Colon (tissue), 2 donors: ENCODE measurements around the gene ENDOD1.
"Not testable (repeated sequence)": the region's sequence is repeated elsewhere in the genome, so short reads cannot be mapped to it uniquely, and the experiment has no call there.

Experiments used
- FAIRE-seq: peaks from 2 replicates; lab custom pipeline; 2012; peaks lifted over from hg19 to GRCh38; lab: Jason Lieb, UNC
- donor health status: control.
- donor health status: control.

Gene ENDOD1, protein sequence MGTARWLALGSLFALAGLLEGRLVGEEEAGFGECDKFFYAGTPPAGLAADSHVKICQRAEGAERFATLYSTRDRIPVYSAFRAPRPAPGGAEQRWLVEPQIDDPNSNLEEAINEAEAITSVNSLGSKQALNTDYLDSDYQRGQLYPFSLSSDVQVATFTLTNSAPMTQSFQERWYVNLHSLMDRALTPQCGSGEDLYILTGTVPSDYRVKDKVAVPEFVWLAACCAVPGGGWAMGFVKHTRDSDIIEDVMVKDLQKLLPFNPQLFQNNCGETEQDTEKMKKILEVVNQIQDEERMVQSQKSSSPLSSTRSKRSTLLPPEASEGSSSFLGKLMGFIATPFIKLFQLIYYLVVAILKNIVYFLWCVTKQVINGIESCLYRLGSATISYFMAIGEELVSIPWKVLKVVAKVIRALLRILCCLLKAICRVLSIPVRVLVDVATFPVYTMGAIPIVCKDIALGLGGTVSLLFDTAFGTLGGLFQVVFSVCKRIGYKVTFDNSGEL

DNA sequence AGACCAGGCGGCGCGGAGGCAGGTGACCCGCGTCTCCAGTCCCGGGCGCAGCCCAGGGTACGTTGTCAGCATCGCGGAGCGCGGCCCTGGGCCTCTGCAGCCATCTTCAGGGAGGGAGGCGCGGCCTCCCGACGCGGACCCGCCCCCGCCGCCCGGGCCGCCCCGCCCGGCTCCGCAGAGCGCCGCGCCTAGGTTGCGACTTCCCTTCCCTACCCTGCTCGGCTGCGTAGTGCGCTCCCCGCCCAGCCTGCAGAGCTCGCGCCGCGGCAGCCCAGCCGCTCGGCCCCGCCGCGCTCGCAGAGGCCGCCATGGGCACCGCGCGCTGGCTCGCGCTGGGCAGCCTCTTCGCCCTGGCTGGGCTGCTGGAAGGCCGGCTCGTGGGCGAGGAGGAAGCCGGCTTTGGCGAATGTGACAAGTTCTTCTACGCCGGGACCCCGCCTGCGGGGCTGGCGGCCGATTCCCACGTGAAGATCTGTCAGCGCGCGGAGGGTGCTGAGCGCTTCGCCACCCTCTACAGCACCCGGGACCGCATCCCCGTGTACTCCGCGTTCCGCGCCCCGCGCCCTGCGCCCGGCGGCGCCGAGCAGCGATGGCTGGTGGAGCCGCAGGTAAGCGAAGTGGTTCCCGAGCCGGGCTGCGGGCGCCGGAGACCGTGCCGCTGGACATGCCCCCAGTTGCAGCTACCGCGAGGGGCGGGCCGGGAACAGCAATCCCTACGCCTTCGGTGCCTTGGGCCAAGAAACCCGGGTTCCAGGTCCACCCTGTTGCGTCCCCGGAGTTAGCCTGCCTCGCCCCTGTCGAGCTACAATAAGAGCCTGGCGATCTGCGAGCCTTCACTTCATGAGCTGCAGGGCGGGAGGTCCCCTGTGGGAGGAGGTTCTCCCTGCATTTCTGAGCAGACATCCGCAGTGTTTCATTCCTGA, at the start of gene ENDOD1:
TSS of gene ENDOD1 (plus strand) at position 227 of the 923 bp plus-strand sequence. CDS start at position 309, 82 bp downstream.
- FAIRE-seq, result no peak

DNA sequence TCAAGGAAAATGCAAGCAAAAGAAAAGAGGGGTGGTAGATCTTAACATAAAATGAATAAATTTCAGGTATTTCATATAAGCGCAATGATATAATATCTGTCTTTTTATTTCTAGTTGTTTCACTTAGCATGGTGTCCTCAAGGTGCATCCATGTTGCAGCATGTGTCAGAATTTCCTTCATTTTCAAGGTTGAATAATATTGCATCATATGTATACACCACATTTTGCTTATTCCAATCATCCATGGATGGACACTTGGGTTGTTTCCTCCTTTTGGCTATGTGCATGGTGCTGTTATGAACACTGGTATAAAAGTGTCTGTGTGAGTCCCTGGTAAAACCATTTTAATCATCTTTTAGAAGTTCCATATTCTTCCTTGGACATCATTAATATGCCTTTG, 47.4 kb upstream of the ENDOD1 start:
- FAIRE-seq, result no peak

DNA sequence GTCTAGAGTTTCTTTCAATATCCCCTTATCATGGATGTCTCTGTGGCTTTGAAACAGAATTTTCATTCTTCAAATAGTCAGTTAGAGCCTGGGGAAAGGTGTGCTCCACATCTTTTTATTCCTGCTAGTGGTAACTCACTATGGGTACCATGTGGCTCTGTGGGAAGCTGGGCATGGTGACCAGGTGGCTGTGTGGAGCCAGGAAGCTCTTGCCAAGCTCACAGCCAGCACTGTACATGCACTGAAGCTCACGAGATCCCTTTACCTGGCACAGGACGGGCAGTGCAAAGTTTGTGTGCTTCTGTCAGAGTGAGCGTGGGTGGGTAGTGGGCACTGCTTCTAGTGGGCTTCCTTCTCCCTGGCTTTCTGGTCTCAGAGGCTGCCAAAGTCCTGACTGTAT, 46.7 kb upstream of the ENDOD1 start:
- no peak for FAIRE-seq

DNA sequence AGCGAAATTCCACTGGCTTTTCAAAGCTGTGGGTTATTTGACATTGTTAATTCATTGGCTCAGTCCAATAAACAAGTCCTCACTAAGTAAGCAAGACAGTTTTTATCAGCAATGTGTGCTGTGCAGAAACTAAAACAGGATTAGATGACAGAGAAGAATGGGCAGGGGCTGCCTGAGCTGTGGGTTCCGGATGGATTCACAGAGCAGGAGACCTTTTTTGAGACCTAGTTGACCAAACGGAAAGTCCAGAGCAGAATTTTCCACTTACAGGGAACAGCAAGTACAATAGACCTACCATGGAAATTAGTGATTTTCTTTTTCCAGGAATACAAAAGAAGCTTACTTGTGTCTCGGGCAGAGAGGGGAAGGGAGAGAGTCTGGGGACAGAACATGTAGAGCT, 45.6 kb upstream of the ENDOD1 start:
- no peak for FAIRE-seq

DNA sequence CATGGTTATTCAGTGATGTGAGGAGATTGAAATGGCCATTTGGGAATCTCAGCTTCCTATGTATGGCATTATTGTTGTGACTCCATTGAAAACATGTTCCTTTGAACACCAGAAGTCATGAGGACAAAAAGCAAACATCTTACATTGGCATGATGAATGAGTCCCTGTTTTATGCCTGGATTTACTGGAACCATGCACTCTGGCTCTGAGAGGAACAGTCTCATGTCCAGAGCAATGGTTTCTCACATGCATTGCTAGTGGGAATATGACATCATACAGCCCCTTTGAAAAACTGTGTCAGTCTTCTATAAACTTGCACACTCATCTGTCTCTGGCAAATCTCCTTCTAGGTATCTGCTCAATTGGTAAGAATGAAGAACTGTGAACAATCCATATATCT, 43.8 kb upstream of the ENDOD1 start:
- no peak for FAIRE-seq

DNA sequence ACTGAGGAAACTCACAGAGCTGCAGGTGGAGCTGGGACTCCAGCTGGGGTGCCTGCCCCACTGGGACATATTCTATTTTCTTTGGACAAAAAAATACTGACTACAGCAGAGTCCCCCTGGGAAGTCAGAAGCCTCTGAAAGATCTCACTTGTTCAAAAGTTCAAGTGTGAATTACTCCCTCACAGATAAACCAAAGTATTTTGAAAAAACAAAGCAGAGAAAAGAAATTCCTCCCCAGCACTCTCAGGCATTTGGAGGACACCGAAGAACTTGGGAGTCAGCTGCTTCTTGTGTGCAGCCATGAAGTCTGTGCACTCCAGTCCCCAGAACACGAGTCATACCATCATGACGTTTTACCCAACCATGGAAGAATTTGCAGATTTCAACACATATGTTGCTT, 40.5 kb upstream of the ENDOD1 start, which contains the start of gene KDM4F:
TSS of gene KDM4F (plus strand) at position 301 of the 400 bp plus-strand sequence.
- FAIRE-seq, result not testable (repeated sequence)

DNA sequence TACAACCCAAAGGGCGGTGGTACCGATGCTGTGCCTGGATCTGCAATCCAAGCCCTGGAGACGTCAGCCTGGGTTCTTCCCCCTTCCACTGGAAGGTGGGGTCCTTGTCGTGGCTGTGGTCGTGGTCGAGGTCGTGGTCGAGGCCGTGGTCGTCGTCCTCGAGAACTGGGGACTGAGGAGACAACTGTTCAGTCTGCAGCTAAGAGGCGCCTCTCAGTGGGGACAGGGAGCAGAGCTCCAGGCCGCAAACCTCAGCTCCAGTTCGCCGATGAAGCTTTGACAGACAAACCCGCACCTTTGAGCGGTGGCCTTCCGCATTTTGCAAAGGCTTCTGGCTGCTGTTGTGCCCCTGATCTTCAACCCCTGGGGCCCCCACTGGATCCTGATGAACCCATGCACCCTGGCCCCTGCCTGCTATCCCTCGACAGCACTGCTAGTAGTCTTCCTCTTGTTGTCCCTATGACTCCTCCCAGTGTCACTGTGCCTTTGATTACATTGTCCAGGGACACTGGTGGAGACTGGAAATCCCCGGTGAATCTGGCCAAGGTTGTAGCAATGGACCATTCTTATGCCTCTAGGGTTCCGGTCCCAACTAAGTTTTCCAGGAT, 38.9 kb upstream of the ENDOD1 start:
- FAIRE-seq, result no peak

DNA sequence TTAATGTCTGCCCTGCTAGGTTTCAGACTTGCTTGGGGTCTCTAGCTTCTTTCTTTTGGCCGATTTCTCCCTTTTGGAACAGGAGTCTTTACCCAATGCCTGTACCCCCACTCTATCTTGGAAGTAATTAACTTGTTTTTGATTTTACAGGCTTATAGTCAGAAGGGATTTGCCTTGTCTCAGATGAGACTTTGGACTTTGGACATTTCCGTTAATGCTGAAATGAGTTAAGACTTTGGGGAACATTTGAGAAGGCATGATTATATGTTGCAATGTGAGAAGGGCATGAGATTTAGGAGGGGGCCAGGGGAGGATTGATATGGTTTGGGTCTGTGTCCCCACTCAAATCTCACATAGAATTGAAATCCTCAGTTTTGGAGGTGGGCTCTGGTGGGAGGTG, 35.3 kb upstream of the ENDOD1 start:
- no peak for FAIRE-seq

DNA sequence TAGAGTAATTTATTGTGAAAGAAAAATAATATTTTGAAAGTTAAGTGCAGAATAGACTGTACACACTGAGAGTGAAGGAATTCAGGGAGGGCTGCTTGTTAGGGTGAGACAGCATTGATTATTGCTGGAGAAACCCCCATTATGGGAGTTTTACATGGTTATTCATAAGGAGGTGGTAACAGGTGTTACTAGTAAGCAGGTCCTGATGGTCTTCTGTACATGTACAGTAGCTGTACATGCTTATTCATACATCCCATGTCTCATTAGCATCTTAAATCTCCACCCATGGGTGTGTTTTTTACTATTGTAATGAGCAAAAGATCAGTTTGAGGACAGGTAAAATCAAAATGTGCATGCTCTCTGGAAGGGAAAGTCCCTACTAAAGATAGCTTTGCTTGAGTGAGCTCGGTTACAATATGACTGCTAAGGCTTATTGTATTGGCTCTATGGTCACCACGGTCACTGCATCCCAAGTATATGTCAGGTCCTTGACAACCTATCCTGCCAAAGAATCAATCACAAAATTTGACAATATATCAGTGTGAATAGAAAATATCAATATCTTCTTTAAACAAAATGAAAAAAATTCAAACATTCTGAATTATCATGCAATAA, 34.3 kb upstream of the ENDOD1 start:
- FAIRE-seq, result no peak

DNA sequence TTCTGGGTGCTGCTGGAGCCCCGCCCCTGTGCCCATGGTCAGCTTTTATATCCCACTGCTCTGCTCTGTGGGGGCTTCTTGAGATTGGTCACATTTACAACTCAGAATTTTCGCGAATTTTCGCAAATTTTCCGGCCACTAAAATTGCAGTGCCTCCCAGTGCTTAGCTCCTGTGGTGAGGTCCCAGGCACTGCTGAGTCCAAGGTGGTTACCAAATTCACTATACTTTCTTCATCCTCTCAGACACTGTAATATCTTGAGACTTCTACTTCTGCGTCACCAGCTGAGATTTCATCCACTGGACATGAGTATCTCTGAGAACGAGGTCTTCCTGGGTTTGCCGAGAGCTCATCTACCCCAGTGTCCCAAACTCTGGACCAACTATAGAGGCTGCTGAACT, 31.7 kb upstream of the ENDOD1 start:
- FAIRE-seq, result no peak

DNA sequence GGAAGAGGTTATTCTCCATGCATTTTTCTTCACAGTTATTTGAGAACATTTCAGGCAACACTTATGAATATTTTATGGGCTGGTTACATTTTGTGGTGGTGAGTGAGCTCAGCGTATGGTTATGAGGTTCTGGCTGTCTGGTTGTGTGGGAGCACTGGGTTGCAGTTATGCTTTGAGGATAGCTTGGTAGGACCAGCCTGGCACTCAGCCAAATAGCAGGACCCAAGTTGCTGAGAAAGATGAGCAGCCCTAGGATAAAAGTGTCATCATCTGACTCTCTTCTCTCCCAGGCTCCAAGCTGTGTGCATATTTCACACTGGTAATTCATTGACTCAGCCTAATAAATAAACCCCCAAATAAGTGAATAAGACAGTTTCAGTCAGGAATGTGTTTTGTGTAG, 31.0 kb upstream of the ENDOD1 start:
- no peak for FAIRE-seq

DNA sequence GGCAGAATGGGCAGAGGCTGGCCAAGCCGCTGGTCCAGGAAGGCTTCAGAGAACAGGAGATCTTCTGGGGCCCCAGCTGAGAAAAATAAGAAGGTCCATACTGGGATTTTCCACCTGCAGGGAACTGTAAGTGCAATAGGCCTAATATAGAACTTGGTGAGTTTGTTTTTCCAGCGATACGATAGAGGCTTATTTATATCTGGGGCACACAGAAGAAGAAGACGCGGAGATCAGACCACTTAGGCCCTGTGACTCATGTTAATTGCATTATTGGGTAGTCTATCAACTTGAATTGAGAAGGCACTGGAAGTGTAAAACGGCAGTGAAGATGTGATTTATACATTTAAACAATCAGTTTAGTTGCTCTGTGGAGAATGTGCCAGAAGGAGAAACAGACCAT, 30.6 kb upstream of the ENDOD1 start:
- no peak for FAIRE-seq

DNA sequence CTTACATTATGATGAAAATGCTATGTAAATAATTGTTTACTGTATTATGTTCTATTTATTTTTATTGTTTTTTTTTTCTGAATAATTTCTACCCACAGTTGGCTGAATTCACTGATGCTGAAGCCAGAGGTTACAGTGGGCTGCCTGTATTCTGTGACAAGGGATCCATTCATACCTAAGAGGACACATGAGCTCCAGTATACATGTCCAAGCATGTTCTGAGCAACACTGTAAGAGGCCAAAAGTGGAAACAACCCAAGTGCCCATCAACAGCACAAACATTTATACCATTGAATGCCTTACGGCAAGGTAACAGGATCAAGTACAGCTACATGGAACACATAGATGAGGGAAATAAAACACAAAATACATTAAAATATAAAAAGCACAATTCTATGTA, 24.3 kb upstream of the ENDOD1 start:
- FAIRE-seq, result no peak

DNA sequence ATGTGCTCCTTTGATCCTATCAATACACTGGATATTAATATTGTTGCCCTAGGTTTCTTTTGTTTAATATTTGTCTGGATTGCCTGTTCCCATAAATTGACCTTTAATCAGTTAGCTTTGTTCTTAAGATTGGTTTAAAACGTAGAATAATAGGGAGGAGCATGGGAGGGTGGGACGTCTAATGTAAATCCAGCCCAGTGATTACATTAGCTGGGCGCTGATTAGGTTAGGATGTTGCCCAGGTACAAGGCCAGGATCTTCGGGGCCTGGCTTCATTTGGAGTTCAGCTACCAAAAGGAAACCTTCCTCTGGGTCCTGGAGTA, 23.0 kb upstream of the ENDOD1 start, which contains the start of gene SRSF8:
TSS of gene SRSF8 (plus strand) at position 204 of the 323 bp plus-strand sequence. CDS start 308 bp downstream, outside the sequence.
- no peak for FAIRE-seq

DNA sequence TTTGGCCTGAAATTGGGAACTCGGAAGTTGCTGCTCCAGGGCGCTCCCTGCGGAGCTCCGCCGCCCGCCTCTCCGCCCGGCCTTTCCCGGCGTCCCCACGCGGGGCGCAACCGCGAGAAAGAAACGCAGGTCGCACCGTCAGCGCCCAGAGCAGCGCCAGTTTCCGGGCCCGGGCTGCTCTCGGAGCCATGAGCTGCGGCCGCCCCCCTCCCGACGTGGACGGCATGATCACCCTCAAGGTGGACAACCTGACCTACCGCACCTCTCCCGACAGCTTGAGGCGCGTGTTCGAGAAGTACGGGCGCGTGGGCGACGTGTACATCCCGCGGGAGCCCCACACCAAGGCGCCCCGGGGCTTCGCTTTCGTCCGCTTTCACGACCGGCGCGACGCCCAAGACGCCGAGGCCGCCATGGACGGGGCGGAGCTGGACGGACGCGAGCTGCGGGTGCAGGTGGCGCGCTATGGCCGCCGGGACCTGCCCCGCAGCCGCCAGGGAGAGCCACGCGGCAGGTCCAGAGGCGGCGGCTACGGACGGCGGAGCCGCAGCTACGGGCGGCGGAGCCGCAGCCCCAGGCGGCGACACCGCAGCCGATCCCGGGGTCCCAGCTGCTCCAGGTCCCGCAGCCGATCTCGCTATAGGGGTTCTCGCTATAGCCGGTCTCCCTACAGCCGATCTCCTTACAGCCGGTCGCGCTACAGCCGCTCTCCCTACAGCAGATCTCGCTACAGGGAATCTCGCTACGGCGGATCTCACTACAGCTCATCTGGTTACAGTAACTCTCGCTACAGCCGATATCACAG, 22.4 kb upstream of the ENDOD1 start:
- FAIRE-seq, result no peak

DNA sequence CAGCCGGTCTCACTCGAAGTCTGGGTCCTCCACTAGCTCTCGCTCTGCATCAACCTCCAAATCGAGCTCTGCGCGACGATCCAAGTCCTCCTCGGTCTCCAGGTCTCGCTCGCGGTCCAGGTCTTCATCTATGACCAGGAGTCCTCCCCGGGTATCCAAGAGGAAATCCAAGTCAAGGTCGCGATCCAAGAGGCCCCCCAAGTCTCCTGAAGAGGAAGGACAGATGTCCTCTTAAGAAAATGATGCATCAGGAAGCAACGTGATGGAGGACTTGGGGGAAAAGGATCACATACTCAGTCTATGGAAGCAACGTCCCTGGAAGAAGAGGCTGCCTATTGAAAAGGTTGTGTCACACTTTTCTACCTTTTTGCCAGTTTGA, 21.8 kb upstream of the ENDOD1 start:
- no peak for FAIRE-seq

DNA sequence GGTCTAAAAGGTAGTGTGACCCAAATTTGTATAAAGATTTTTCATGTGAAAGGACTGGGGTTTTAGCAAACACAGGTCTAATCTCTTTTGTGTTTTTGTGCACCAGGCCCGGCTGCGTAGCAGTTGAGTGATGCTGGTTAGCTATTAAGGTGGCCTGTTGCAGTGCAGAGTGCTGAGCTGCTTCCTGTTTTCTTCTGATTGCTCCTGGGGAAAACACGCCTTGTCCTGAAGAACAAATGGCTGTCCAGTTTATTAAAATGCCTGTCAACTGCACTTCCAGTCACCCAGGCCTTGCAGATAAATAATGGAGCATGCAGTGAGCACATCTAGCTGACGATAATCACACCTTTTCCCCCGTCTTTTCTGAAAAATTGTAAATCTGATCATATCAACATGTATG, 21.1 kb upstream of the ENDOD1 start:
- FAIRE-seq, result no peak

DNA sequence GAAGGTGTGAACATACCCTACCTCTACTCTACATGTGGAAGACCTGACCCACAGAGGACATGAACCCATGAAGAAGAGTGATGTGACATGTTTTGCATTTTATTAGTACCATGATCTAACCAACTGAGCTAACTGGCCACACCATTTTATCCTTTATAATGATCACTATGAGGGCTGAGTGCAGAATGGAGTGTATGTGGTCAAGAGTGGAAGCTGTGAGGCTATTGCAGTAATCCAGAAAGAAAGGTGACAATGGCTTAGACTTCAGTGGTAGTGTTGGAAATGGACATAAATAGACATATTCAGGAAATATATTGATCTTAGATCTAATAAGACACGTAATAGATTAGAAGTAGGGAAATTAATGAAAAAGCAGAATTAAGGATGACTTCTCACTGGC, 19.2 kb upstream of the ENDOD1 start:
- no peak for FAIRE-seq

DNA sequence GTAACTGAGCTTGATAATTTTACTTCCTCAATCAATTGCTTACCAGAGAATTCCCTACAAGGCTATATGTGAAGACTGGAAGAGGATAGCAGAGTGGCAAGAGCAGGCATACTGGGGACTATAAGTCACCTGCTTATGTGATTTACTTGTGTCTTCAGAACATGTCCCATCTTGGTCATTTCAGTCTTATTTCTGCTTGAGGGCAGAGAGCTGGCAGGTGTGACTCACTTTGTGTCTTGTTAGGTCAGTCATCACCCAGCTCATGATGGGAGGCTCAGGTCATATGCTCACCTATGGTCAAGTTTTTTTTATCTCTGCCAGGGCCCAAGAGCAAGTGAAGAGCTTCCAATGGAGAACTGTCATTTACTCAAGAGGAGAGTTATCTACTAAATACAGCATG, 16.7 kb upstream of the ENDOD1 start:
- FAIRE-seq, result no peak

DNA sequence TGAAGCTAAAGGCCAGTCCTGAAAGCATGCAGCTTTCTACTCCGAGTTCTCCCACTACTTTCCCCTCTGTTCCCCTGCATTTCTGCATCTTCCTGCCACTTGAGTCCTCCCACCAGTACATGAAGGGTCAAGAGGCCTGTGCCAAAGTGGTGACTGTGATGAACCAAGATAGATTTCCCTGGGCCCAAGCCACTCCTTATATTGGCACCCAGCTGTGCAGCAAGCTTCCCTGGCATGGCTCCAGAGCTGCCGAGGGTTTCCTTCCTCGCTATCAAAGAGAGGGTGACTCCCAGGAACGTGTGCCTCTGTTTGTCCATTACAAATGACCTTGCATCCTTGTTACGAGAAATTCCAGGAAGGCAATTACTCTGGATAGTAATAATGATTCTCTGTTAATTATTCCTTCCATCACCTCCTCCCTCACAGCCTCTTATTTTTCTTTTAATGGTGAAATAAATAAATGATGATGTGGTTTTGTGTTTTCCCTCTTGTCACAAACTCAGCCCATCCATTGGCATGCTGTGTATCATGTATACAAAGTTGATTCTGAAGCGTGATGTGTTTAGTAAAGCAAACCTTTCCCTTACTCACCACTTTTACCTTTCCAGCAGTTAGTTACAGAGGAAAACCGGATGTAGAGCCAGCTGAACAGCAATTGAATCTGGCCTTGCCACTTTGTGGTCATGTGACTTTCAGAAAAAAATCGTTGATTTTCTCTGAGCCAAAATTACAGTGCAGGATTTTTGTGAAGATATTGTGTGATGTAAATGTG, 14.7 kb upstream of the ENDOD1 start:
- no peak for FAIRE-seq

DNA sequence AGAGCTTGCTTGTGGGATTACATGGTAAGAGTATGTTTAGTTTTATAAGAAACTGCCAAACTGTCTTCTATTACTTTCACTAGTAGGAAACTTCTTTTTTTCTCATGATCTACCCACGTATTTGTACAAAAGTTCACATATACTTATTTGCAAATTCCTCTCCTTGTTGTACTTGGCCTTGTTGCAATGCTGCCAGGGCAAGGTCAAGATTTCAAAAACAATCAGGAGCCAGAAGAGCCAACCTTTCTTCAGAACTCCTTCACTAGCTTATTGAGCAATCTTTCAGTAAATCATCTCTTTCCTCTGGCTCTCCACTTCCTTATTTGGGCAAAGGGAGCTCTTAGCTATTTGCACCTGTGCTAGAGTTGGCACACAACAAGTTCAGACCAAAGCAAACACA, 13.2 kb upstream of the ENDOD1 start:
- no peak for FAIRE-seq
